Stromal cell of bone marrow (primary cell): ENCODE results near the gene EPHB2.
"Not testable (repeated sequence)": the region's sequence is repeated elsewhere in the genome, so short reads cannot be mapped to it uniquely, and the experiment has no call there.

Source experiments
- DNase-seq: peaks from one replicate; pipeline ENCODE4 v3.0.0-alpha.2; 2012; ENCODE audit warnings: low read depth

EPHB2 gene

DNA sequence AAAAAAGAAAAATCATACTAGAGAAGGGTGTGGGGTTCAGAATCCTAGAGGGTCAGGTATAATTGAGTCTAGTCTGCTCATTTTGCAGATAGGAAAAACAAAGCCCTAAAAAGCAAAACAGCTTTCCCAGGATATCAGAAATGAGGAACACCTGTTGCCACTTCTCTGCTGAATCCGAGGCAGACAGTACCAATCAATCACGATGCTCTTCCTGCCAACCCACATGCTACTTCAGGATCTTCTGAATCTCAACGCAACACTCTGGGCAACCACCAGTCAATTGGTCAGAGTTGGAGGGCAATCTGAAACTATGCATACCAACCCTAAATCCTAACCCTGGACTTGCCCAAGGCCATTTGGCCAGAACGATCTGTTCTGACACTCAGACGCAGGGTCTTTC, 128.3 kb downstream of the EPHB2 start:
- DNase-seq: no peak

DNA sequence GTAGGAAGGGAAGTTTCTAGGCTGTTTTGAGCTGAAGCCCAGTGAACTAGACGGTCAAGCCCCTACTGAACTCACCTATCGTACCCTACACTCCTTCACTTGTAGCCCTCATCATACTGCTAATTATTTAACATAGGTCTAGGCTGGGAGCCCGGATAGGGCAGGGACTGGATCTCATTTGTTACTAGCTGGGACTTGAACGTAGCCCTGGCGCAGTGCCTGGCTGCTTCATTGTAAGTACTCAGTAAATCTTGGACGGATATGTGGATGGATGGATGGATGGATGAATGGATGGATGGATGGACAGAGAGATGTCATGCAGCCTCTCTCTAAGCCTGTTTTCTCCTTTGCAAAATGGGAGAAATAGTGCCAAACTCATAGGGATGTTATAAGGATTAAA, 129.2 kb downstream of the EPHB2 start:
- no peak for DNase-seq

DNA sequence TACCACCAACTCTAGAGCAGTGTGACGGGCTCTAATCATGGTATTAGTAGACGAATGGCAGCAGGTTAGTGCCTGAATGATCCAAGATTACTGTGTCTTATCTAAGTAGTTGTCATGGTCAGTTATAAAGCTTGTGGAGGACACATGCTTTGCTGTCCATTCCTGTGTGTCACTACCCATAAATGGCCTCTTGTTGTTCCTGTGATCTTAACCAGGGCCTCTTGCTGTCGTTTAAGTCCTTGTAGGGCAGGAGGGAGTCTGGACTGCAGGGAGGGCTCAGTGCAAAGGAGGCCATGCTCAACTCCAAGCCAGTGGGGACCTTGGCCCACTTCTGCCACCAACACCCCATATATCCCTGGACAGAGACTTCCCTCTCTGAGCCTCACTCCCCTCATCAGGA, 130.5 kb downstream of the EPHB2 start:
- no peak for DNase-seq

DNA sequence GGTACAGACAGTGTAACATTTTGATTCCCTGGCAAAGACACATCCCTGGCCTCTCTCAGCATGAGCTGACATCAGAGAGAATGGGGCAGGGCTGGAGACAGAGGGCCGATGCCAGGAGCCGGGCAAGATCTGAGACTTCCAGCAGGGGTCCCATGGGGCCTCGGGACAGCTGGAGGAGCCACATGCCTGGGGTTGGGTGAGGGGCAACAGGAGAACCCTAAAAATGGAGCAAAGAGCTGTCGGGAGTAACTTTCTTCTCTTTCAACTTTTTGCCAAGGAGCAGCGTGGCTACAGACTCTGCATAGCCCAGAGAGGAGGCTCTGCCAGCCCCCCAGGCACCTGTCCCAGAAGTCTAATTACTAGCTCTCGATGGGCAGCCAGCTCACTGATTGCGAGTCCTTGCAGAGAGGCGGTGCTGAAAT, 131.2 kb downstream of the EPHB2 start:
- DNase-seq: no peak

DNA sequence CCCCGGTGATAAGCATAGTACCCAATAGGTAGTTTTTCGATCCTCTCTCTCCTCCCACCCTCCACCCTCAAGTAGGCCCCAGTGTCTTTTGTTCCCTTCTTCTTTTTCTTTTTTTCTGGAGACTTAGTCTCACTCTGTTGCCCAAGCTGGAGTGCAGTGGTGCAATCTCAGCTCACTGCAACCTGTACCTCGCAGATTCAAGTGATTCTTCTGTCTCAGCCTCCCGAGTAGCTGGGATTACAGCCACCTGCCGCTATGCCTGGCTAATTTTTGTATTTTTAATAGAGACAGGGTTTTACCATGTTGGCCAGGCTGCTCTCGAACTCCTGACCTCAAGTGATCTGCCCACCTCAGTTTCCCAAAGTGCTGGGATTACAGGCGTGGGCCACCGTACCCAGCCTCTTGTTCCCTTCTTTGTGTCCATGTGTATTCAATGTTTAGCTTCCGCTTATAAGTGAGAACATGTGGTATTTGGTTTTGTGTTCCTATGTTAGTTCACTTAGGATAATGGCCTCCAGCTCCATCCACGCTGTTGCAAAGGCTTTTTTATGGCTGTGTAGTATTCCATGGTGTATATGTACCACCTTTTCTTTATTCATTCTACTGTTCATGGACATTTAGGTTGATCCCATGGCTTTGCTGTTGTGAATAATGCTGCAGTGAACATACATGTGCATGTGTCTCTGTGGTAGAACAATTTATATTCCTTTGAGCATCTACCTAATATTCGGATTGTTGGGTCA, 133.0 kb downstream of the EPHB2 start:
- DNase-seq: not testable (repeated sequence)

DNA sequence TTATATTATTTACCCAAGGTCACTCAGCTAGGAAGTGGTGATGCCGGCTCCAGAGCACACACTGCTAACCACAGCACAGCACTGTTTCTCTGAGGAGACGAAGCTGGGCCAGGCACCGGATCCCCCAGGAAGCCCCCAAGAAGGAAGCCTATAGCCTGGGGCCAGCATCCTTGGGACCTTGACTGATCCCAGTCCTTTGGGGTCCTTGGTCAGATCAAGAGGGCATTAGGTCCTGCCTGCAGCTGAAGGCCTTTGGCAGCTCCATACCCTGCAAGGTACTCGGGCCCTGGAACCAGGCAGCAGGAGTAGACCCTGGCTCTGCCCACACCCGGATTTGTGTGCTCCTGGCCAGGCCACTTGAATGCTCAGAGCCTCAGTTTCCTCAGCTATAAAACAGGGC, 134.0 kb downstream of the EPHB2 start:
- no peak for DNase-seq

DNA sequence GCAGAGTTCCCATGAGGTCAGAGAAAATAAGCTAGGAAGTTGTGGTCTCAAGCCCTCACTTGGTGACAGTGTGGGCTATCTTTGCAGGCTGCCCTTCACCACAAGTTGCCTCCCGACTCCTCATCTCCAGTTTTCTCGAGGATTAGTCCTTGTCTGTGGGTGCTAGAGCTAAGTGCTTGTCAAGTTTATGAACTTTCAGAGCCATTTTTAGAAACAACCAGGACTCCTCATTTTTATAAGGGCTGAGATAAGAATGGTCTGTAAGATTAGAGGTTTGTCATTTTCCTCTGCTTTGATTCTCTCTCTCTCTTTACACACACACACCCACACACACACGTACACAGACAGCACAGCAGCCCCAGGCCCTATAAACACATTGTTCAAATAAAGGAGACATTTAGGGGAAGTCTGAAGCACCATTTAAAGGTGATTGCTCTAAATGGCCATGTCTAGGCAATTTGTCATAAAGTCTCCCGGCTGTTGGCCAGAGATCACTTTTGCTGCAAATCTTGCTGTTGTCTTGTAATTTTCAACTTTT, 134.8 kb downstream of the EPHB2 start:
- no peak for DNase-seq

DNA sequence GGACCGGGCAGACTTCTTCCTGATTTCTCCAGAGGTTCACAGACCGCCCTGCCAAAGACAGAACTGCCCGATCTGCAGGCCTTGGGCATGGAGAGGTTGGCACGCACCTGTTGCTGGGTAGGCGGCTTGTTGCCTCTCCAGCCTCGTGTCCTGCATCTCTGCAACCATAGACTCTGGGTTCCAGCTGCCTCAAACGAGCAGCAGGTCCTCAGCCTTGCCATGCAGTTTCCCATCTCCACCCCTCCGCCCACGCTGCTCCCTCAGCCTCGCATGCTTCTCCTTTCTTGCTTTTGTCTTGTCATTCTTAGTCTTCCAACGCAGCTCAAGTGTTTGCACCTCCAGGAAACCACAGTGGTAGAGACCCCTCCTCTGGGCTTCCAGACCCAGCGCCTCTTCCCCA, 135.8 kb downstream of the EPHB2 start:
- DNase-seq: no peak

DNA sequence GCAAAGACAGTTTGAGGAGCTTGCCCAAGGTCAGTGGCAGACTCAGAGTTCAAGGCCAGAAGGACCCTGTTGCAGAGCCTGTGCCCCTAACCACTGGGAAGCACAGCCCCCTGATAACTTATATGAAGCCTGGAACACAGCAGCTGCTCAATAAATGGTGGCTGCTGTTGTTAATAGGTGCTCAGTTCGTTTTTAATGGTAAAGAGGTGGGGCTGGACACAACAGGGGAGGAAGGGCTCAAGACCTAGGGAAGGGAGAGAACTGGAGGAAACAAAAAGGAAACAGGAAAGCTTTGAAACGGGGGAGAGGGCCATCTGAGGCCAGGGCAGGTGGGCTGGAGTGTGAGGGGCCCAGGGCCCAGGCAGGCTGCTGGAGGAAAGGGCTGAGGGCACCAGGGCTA, 136.6 kb downstream of the EPHB2 start:
- no peak for DNase-seq

DNA sequence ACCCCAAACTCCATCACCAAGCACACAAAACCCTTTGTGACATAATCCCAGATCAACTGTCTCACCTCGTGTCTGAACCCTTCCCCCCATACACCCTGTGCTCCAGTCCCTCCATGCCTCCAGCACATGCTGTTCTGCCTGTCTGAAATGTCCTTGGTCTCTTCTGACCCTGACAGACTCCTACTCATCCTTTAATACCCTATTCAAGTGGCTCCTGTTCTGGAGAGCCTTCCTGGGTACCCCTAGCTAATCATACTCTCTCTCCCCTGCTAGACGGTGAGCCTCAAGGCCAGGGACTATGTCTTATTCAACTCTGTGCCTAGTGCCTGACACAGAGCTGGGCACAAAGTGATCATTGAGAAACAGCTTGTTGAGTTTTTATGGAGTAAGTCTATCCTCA, 137.1 kb downstream of the EPHB2 start:
- DNase-seq: no peak

DNA sequence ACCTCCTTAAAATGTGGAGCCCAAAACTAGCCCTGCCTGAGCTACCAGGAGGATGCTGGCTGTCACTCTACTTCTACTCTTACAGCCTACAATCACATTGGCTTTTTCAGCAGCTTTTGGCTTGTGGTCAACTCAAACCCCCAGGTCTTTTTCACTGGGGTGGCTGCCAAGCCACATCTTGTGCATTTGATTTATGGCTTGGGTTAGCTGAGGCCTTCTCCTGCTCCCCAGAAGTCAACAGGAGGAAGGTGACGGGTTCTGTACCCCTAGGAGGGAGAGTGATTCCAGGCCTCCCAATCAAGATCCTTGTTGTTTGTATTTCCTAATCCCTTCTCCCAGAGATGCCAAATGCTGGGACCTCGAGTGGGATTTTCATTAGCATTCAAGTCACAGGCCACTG, 137.8 kb downstream of the EPHB2 start:
- DNase-seq: no peak

DNA sequence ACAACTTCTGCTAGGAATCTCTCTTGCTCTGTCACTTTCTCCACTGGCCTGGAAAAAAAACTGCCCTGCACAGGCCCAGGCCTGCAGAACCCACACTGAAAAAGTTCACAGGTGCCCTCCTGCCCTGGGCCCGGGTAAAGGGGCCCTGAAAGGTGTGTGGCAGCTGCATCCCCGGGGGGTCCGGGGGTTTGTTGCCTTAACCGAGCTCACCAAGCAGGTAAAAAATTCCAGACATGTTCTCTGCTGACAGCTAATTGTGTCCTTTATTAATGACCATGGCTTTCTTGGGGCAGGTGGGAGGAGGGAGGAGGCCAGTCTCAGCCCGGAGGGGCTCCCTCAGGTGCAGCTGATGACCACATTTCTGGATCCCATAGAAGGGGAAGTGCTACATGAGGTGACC, 139.1 kb downstream of the EPHB2 start:
- DNase-seq: no peak

DNA sequence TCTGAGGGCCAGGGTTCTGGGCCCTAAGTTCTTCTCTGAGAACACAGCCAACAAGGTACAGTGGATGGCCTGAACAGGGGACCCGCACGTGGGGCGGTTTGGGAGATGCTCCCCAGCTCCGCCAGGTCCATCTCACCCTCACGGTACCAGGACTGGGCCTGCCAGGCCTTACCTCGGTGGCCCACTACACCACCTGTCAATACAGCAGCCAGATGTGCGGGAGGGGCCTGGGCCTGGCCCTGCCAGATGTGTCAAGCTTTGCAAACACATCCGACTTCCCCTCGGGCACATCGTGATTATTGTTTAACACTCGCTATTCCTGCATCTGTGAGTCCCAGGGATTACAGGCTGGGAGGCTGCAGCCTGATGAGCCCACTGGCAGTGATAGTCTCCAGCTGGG, 139.6 kb downstream of the EPHB2 start:
- no peak for DNase-seq

DNA sequence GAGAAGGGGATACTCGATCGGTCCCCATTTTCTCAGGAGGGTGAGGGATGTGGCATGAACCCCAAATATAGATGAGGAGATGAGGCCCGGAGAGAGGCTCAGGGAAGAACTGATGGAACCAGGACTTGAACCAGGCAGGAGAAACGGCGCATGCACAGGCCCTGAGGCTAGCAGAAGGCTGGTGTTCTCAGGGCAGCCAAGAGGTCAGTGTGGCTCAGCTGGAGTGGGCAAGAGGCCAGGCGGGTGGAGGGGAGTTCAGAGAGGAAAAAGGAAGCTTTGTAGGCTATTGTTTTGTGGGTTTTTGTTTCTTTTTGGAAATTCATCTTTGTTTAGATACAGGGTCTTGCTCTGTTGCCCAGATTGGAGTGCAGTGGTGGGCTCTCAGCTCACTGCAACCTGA, 140.0 kb downstream of the EPHB2 start:
- DNase-seq: no peak

DNA sequence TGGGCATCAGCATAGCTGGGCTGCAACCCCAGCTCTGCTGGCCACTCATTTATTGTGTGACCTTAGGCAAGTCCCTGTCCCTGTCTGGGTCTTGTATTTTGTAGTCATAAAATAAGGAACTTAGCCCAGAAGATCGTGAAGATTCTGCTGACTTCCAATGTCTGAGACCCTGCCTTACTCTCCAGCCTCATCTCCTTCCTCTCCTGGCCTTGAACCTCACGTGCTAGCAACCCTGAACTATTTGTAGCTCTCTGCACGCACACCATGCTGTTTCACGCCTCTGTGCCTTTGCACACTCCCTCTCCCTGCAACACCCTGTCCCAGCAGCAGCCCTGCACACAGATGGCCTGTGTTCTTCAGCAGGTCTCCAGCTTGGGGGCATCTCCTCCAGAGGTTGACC, 140.9 kb downstream of the EPHB2 start:
- DNase-seq: no peak

DNA sequence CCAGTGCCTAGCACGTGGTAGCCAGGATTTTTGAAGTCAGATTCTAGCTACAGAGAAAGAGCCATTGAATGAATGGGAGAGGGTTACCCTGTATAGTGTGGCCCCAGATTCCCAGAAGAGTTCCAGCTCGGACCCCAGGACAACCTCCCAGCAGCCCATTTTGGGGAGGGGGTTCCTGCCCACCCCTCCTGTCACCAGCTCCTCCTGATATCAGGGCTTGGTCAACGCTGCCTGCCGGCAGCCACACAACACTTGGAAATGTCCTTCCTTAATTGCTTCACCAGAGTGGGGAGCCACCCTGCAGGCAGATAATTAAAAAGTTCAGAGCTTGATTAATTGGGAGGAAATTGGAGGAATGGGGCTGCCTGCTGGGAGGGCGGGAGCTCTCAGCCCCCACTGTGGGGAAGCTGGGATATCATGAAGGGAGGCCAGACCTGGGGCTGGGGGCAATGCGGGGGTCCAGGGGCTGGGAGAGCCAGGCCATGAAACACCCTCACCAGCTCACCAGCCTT, 141.6 kb downstream of the EPHB2 start:
- no peak for DNase-seq

DNA sequence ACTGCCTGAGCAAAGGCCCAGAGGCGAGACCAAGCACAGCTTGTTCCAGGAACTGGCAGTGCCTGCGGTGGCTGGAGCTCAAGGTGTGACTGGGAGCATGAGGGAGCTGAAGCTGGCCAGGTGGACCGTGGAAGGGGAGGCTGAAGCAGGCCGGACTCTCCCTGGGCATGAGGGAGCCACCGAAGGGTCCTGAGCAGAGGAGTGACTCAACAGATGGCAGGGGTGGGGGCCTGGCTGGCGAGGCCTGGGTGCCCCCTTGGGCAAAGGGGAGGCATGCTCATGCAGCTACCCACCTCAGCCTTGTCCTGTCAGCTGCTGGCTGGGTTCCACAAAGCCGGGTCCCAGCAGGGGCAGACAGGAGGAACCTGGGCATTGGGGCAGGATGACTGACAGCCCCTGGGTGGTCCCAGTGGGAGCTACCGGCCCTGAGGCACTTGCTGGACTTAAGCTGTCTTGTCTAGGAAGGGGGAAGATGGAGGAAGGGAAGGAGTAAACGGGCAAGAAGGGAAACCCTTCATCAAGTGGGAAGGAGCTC, 143.1 kb downstream of the EPHB2 start:
- no peak for DNase-seq

DNA sequence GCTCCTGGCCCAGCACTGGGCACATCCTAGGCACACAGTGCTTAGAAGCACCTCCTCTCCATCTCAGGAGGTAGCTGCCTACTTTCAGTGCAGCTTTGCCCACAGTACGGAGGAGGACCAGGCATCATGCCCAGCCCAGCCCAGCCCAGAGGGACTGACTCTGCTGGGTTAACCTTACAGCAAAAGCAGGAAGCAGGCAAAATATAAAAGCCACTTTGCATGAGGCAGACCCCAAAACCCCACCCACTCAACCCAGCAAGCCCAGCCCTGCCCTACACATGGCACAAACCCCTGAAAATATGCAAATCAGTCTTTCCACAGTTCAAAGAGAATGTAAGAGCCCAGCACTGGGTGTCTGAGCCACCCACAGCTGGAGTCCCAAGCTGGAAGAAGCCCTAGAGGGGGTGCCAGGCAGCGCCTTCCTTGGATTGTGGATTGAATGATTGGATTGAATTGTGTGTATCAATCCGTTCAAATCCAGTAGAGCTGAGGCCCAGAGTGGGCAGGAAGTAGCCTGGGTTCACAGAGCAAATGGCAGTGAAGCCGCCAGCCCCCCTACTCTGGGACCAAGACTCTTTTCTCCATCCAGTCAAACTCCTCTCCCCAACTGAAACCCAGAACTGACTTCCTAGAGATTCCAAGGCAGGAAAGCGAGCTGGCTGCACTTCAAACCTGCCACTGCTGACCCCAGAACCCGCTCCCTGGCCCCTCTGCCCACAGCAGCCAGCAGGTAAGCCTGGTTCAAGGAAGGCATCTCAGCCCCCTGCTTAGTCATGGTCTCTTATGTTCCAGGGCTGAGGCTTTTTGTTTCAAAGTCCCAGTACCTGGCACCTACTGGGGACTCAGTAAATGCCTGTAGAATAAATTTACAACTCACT, 144.3 kb downstream of the EPHB2 start:
- DNase-seq: no peak

DNA sequence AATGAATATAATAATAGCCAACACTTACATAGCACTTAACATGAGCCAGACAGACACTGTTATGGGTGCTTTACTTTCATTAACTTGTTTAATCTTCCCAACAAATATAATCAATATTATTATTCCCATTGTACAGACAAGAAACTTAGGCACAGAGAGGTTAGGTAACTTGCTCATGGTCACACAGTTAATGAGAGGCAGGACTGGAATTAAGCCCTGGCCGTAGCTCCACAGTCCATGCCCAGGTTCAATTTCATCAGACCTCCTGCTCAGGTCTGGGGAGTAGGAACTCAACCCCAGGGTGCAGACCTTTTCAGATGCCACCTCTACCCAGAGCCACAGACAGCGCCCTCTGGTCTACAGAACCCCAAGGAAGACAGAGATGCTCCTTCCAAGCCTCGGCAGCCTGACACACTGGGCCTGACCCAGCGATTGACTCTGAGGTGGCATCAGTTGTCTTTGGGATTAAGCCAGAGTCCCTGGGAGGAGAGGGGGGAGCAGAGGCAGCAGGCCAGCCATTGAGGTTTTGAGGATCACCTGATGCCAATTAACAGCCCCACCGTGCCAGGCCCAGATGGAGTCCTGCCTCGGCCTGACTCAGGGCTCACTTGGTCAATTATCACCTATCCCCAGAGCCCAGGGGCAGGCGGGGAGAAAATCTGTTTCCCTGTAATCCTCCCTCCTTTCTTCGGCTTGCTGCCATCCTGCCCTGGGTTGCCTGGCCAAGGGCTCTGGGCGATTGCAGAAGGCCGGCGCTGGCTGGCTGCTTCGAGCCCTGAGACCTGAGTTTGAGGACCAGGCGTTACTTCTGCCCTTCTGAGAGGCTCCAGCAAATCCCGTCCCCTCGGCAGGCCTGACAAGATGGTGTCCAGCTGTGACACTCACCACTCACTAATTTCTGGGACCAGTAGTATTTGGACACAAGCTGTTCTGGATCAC, 145.3 kb downstream of the EPHB2 start:
- no peak for DNase-seq

DNA sequence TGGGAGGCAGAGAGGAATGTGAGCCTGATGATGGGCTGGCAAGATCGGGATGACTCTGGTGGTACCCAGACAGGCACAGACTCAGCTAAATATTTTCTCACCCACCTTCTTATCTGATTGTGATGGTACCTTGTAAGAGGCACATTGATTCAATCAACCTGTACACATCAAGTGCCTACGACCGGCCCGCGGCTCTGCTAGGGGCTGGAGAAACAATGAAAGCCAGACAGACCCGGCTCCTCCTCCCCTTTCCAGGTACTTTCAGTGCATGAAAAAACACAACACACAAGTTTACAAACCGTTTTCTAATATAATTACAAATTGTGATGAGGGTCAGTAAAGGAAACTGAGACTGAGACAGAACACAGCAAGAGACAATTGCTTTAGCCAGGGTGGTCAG, 147.0 kb downstream of the EPHB2 start:
- no peak for DNase-seq

DNA sequence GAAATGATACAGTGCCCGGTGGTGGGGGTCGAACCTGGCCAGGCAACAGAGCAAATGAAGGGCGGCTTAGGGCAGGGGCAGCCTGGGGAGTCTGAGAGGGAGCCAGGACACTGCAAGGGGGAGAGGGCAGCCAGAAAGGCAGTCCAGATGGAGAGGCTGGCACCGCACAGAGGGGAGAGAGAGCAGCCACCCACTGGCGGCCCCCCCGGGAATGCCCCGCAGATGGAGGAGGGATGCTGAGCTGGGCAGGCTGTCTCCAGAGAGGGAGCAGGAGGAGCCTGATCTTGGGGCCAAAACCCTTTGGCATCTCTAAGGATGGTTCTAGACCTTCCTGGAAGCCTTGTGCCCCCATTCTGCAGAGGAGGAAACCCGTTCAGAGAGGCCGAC, 149.8 kb downstream of the EPHB2 start:
- DNase-seq: no peak
